PC-3 (cell line): ENCODE results near the gene ZNF296.

ENCODE experiments used
- EZH2 ChIP-seq: fragments of 300-600 bp; sonication (generic); IDR thresholded peaks from one replicate; pipeline ENCODE4 v1.6.1; 2017; ENCODE audit warnings: antibody characterized with exemption, mild to moderate bottlenecking, low read length; ENCODE audit not compliant: unreplicated experiment
- EZH2phosphoT487 ChIP-seq: fragments of 300-600 bp; sonication (generic); IDR thresholded peaks from 2 replicates; pipeline ENCODE4 v1.6.1; 2018; ENCODE audit warnings: mild to moderate bottlenecking, antibody characterized with exemption, low read length, borderline replicate concordance
- TF ChIP-seq, protein P1 (sequence below): fragments of 300-600 bp; sonication (generic); conservative IDR thresholded peaks from 2 replicates; pipeline ENCODE4 v1.5.1; 2017; ENCODE audit warnings: antibody characterized with exemption, low read depth, mild to moderate bottlenecking, low read length

DNA sequence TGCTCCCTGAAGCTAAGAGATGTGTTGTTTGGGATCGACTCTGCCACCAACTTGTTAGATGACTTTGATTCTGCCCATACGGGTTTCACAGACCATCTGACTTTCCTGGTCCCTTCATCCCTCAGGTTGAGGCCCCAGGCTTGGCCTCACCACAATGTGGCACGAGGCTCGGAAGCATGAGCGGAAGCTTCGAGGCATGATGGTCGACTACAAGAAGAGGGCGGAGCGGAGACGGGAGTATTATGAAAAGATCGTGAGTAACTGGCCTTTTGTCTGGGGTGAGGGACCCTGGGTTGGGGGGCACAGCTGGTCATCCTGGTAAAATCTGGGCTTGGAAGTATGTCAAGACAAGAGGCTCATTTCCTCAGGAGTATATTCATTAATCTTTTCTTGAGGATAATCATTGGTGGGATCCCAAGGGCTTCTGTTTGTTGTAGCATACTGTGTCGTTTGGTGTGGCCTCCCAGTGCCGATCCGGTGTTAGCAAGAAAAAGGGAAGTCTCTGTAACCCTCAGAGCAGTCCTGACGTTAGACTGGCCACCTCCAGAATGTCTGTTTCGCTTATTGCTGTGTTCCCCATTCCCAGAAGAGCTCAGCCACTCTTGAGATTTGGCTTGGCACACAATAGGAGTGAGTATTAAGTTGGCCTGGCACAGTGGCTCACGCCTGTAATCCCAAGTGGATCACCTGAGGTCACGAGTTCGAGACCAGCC, 36.1 kb downstream of the ZNF296 start:
- TF ChIP-seq, protein P1, sequence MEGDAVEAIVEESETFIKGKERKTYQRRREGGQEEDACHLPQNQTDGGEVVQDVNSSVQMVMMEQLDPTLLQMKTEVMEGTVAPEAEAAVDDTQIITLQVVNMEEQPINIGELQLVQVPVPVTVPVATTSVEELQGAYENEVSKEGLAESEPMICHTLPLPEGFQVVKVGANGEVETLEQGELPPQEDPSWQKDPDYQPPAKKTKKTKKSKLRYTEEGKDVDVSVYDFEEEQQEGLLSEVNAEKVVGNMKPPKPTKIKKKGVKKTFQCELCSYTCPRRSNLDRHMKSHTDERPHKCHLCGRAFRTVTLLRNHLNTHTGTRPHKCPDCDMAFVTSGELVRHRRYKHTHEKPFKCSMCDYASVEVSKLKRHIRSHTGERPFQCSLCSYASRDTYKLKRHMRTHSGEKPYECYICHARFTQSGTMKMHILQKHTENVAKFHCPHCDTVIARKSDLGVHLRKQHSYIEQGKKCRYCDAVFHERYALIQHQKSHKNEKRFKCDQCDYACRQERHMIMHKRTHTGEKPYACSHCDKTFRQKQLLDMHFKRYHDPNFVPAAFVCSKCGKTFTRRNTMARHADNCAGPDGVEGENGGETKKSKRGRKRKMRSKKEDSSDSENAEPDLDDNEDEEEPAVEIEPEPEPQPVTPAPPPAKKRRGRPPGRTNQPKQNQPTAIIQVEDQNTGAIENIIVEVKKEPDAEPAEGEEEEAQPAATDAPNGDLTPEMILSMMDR: no peak
- no peak for TF ChIP-seq EZH2phosphoT487
- no peak for TF ChIP-seq EZH2
